Epithelial cell of esophagus (primary cell): ENCODE data around the gene OLFML3.
"Not testable (repeated sequence)": the region's sequence is repeated elsewhere in the genome, so short reads cannot be mapped to it uniquely, and the experiment has no call there.

Experiments
- DNase-seq: peaks from one replicate; pipeline ENCODE4 v3.0.0; 2010; ENCODE audit warnings: low read depth
- H3K4me3 ChIP-seq: 2 replicates; pipeline ENCODE4 v1.5.1; 2011; ENCODE audit warnings: mild to moderate bottlenecking, low read length, control low read depth
- TF ChIP-seq, protein P1 (sequence below): IDR thresholded peaks from 2 replicates; pipeline ENCODE4 v1.5.1; 2011; ENCODE audit warnings: low read depth, mild to moderate bottlenecking, low read length, control low read depth, inconsistent platforms; ENCODE audit not compliant: insufficient read depth; ENCODE audit errors: missing control alignments

OLFML3 gene

DNA sequence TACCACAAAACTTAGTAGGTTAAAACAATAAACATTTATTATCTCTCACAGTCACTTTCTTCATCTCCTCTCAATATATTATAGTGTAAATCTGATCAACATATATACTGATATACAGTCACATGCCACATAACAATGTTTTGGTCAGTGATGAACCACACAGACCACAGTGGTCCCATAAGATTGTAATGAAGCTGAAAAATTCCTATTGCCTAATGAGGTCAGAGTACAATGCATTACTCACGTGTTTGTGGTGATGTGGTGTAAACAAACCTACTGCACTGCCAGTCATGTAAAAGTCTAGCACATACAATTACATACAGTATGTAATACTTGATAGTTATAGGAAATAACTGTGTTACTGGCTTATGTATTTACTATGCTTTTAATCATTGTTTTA lies 30.1 kb downstream of the OLFML3 start:
- no peak overlapping the region for H3K4me3 ChIP-seq
- DNase-seq = peak; percentile 47
- TF ChIP-seq, protein P1, sequence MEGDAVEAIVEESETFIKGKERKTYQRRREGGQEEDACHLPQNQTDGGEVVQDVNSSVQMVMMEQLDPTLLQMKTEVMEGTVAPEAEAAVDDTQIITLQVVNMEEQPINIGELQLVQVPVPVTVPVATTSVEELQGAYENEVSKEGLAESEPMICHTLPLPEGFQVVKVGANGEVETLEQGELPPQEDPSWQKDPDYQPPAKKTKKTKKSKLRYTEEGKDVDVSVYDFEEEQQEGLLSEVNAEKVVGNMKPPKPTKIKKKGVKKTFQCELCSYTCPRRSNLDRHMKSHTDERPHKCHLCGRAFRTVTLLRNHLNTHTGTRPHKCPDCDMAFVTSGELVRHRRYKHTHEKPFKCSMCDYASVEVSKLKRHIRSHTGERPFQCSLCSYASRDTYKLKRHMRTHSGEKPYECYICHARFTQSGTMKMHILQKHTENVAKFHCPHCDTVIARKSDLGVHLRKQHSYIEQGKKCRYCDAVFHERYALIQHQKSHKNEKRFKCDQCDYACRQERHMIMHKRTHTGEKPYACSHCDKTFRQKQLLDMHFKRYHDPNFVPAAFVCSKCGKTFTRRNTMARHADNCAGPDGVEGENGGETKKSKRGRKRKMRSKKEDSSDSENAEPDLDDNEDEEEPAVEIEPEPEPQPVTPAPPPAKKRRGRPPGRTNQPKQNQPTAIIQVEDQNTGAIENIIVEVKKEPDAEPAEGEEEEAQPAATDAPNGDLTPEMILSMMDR = no peak

DNA sequence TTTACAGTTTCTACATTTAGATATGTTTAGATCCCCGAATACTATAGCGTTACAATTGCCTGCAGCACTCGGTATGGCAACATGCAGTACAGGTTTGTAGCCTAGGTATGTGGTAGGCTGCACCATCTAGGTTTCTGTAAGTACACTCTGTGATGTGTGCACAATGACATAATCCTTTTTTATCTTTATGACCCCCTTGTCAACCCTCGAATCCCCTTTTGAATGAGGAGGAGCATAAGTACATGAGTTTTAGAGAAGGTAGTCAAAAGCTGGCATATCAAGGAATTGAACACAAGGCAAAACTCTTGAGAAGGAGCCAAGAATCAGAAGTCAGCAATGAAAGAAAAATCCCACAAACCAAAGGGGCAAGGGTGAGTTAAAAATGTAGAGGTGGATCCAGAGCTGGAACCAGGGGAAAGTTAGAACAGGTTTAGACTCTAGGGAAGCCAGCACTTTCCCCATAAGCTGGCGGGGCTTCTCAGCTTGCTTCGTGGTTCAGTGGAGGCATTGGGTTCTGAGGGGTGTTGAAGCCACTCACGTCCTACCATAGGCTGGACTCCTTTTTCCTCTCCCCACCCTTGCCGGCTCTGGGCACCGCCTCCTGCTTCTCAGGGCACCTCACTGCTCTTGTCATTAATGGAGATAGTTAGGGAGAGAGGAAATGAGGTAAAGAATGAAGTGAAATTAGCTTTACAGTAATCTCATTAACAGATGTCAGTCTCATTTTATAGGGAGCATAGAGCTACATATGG lies 31.3 kb downstream of the OLFML3 start:
- no peak for DNase-seq
- TF ChIP-seq, protein P1 = no peak

DNA sequence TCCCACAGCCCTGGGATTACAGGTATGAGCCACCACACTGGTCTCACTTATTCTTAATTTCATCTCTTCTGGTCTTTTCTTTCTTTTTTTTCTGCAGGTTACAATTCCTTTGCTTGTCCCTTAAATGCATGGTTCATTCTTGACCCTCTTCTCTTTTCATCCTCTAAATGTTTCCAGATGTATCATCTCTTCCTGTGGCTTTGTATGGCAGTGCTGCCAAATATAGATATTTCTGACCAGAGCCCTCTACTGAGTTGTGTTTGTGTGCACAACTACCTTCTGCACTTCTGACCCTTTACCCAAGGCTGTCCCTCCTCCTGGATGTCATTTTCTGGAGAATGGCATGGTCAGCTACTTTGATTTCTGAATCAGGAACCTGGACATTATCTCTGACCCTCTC lies 32.5 kb downstream of the OLFML3 start:
- no peak for DNase-seq
- H3K4me3 ChIP-seq = no peak overlapping the region
- TF ChIP-seq, protein P1 = no peak

More for the DNA sequence above, 31.3 kb downstream of the OLFML3 start:
- H3K4me3 ChIP-seq = no peak overlapping the region

DNA sequence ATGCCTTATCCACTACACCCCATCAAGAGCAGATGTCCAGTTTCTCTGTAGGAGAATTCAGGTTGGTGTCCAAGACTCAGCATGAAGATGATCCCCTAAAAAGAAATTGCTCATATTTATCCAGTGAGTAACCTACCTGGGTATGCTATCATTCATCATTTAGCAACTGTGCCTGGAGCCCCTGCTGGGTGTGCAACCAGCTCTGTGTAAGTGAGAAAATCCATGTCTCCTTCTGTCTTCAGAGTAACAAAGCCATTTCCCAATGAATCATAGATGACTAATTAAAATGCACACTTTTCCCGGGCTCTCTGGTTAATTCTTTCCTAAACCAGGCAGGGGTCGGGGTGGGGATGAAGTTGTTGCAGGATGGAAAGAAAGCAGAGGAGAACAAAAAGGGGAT lies 35.8 kb downstream of the OLFML3 start:
- peak; percentile 87 for DNase-seq
- H3K4me3 ChIP-seq = no peak overlapping the region
- TF ChIP-seq, protein P1 = no peak

DNA sequence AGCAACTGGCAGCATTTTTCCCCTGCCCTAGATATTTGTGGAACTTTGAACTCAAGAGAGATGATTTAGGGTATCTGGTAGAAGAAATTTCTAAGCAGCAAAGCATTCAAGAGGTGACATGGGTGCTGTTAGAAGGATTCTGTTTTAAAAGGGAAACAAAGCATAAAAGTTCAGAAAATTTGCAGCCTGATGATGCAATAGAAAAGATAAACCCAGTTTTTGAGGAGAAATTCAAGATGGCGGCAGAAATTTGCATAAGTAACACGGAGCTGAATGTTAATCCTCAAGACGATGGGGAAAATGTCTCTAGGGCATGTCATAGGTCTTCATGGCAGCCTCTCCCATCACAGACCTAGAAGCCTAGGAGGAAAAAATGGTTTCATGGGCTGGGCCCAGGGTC lies 40.5 kb downstream of the OLFML3 start:
- not testable (repeated sequence) for DNase-seq, H3K4me3 ChIP-seq

DNA sequence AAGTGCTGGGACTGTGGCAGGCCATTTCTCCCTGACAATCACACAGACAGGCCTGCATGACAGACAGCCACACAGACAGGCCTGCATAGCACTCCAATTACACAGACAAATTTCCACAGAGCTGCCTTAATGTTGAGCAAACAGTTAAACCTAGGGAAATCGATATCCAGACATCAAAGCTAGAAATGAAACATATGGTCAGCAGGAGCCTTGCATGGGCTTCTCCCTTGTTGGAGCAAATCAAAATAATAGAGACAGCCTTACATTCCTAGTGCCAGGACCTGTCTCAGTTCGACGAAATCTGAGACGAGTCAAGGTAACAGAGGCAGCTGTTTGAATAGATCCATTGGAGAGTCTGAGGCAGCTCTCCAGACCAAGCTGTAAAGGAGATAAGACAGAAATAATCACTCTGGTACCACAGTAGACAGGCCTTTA lies 42.4 kb downstream of the OLFML3 start:
- TF ChIP-seq, protein P1 = no peak
- DNase-seq = no peak
- H3K4me3 ChIP-seq = no peak overlapping the region

DNA sequence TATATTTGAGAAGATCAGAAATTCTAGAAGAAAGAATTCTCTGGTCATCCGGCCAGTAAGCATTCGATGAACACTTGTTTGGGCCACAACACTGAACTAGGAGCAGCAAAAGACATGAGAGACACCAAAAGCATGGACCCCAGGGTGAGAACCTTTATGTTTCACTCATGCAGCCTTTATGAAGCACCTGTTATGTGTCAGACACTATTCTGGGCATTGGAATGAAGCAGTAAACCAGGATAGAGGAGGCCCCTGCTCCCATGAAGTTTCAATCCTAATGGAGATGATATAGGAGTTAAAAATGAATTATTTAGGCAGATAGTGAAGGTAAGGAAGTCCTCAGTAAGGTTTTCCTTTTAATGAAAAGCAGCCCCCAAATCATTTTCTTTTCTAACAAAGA lies 43.6 kb downstream of the OLFML3 start:
- TF ChIP-seq, protein P1 = no peak
- H3K4me3 ChIP-seq = no peak overlapping the region
- no peak for DNase-seq
